Measurements from ENCODE around the gene SFRP5.

DNA sequence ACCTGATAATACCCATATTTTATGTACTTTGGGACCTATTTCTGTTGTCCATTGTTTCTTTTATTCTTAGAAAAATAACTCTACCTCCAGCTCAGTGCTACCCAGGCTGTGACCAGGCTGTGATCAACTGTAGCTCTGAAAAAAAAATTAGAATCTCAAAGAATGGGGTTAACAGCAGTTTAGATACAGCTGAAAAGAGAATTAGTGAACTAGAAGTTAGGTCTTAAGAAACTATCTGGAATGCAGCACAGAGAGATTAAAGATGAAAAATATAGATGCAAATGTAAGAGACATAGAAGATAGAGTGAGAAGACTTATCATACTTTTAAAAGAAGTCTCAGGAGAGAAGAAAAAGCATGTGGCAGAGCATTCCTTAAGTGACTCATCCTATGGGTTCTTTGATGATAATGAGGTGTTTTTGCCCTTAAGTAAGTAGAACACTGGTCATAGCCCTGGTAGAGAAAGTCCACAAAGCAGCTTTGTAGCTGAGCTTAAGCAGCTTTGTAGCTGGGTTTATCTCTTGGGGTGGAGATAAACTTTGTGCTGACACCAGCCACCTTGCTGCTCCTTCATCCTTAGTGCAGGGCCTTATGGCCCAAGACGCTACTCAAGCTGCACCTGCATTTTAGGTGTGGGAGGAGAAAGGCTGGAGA, 27.3 kb upstream of the SFRP5 start:
- TF ChIP-seq GATA2 (IDR thresholded peaks at IDR 0.05; ENCODE audit: low read depth, low read length), result no peak
- TF ChIP-seq GATA3 (IDR thresholded peaks at IDR 0.05; ENCODE audit: low read depth, low read length), result no peak

All from SH-SY5Y (cell line).